Measurements from ENCODE around the gene ABCA9.
"Not testable (repeated sequence)": the region's sequence is repeated elsewhere in the genome, so short reads cannot be mapped to it uniquely, and the experiment has no call there.

ABCA9 gene, protein sequence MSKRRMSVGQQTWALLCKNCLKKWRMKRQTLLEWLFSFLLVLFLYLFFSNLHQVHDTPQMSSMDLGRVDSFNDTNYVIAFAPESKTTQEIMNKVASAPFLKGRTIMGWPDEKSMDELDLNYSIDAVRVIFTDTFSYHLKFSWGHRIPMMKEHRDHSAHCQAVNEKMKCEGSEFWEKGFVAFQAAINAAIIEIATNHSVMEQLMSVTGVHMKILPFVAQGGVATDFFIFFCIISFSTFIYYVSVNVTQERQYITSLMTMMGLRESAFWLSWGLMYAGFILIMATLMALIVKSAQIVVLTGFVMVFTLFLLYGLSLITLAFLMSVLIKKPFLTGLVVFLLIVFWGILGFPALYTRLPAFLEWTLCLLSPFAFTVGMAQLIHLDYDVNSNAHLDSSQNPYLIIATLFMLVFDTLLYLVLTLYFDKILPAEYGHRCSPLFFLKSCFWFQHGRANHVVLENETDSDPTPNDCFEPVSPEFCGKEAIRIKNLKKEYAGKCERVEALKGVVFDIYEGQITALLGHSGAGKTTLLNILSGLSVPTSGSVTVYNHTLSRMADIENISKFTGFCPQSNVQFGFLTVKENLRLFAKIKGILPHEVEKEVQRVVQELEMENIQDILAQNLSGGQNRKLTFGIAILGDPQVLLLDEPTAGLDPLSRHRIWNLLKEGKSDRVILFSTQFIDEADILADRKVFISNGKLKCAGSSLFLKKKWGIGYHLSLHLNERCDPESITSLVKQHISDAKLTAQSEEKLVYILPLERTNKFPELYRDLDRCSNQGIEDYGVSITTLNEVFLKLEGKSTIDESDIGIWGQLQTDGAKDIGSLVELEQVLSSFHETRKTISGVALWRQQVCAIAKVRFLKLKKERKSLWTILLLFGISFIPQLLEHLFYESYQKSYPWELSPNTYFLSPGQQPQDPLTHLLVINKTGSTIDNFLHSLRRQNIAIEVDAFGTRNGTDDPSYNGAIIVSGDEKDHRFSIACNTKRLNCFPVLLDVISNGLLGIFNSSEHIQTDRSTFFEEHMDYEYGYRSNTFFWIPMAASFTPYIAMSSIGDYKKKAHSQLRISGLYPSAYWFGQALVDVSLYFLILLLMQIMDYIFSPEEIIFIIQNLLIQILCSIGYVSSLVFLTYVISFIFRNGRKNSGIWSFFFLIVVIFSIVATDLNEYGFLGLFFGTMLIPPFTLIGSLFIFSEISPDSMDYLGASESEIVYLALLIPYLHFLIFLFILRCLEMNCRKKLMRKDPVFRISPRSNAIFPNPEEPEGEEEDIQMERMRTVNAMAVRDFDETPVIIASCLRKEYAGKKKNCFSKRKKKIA (N-terminal part only)
- 0.09 to 0.30 reads per million in 2 experiments for total RNA-seq

DNA sequence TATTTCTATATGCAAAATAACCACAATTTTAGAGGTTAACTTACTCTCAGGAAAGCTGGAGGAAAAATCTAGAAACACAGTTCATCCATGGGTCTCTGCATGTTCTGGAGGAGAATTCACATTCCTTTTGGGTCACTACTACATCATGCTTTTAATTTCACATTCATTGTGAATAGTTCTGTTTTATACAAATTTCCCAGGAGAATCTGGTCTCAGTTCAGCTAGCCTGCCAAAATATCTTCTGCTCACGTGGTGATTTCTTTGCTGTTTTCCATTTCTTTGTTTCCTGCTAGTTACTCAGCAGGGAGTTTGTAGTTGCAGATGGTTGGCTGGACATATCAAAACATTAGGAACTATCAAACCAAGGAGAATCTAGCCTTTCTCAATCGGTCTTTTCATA, at the start of gene ABCA9:
ABCA9 (minus strand) TSS at position 106 of the 400 bp plus-strand sequence. CDS start 9,801 bp downstream, outside the sequence.
- DNase-seq (ENCODE audit: low read depth), result no peak

- DNase-seq (ENCODE audit: low read depth), result no peak
These were observed 45.4 kb upstream of the ABCA9 start for GRCh38 chr17:69105907-69106730.

- DNase-seq (ENCODE audit: low read depth), result no peak
These were observed 43.0 kb upstream of the ABCA9 start for GRCh38 chr17:69103557-69104233.

GRCh38 chr17:69098625-69099024, 37.9 kb upstream of the ABCA9 start:
- DNase-seq (ENCODE audit: low read depth), result no peak

GRCh38 chr17:69096541-69096940, 35.8 kb upstream of the ABCA9 start:
- no peak for DNase-seq (ENCODE audit: low read depth)

GRCh38 chr17:69093995-69094394, 33.3 kb upstream of the ABCA9 start:
- no peak for DNase-seq (ENCODE audit: low read depth)

GRCh38 chr17:69093279-69093789, 32.6 kb upstream of the ABCA9 start:
- no peak for DNase-seq (ENCODE audit: low read depth)

GRCh38 chr17:69090365-69090764, 29.6 kb upstream of the ABCA9 start:
- no peak for DNase-seq (ENCODE audit: low read depth)

DNA sequence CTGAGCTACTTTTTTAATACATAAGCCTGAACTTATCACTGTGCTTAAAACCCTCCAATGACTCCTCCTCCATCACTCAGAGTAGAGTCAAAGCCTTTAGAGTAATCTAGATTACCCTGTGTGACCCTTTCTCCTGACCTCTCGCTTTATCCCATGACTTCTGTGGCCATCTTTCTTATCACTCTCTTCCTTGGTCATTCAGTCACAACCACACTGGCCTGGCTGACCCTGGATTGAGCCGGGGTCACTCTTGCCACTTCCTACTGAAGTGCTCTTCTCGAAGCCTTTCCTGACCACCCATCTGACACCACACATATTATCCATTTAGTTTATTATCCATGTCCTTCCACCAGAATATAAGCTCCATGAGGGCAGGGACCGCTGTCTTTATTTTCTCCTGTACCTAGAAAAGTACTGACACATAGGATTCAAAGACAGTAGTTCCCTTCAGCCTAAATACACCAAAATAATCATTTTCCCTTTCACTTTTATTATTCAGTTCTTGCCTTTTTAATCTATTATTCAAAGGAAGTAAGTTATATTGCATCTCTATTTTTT, 28.0 kb upstream of the ABCA9 start:
- DNase-seq (ENCODE audit: low read depth), result no peak

DNA sequence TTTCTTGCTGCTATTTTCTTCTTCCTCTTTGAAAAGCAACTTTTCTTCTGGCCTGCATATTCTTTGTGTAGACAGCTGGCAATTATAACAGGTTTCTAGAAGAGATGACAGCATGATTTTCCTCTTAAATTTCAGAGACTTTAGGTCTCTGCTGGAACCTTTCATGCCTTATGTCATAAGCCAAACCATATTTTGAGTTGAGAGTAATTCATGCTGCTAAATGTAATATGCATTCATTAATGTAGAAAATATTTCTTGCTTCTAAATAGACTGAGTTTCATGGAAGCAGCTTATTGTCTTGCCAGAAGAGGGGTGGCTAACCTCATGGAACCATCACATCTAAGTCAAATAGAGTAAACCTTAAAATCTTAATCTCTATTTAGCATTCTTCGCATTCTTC, 25.9 kb upstream of the ABCA9 start:
- no peak for DNase-seq (ENCODE audit: low read depth)

GRCh38 chr17:69084911-69085310, 24.2 kb upstream of the ABCA9 start:
- no peak for DNase-seq (ENCODE audit: low read depth)

DNA sequence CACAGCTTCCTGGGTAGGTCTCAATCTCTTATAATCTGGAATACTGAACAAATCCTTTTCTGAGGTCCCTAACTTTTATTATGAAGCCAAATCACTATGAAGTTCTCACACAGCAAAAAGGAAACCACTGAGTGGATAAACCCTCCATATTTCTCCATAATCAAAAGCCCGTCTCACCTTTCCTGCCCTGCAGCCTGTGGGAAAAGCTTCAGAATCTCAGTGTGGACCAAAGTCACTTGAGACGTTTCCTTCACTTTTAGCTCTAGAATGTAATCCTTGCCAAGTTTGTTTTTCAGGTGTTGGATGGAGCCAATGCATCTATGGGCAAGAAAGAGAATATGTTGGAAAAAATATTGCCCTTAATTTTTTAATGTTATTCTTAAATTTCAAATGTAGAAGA, 22.0 kb upstream of the ABCA9 start:
- DNase-seq (ENCODE audit: low read depth), result no peak

- no peak for DNase-seq (ENCODE audit: low read depth)
These were observed 18.1 kb upstream of the ABCA9 start for GRCh38 chr17:69078864-69079263.

DNA sequence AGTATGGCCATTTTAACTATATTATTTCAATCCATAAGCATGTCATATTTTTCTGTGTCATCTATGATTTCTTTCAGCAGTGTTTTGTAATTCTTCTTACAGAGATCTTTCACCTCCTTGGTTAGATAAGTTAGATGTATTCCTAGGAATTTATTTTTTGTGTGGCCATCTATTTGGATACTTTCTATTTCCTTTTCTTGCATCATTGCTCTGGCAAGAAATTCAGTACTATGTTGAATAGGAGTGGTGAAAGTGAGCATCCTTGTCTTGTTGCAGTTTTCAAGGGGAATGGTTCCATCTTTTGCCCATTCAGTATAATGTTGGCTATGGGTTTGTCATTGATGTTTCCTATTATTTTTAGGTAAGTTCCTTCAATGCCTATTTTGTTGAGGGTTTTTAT, 15.1 kb upstream of the ABCA9 start:
- no peak for DNase-seq (ENCODE audit: low read depth)

GRCh38 chr17:69073392-69073791, 12.7 kb upstream of the ABCA9 start:
- DNase-seq (ENCODE audit: low read depth), result not testable (repeated sequence)

- DNase-seq (ENCODE audit: low read depth), result not testable (repeated sequence)
These were observed 12.1 kb upstream of the ABCA9 start for GRCh38 chr17:69072803-69073256.

DNA sequence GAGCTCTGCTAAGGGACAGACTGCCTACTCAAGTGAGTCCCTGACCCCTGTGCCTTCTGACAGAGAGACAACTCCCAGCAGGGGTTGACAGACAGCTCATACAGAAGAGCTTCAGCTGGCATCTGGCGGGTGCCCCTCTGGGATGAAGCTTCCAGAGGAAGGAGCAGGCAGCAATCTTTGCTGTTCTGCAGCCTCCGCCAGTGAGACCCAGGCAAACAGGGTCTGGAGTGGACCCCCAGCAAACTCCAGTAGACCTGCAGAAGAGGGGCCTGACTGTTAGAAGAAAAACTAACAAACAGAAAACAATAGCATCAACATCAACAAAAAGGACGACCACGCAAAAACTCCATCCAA, 10.5 kb upstream of the ABCA9 start:
- DNase-seq (ENCODE audit: low read depth), result not testable (repeated sequence)

DNA sequence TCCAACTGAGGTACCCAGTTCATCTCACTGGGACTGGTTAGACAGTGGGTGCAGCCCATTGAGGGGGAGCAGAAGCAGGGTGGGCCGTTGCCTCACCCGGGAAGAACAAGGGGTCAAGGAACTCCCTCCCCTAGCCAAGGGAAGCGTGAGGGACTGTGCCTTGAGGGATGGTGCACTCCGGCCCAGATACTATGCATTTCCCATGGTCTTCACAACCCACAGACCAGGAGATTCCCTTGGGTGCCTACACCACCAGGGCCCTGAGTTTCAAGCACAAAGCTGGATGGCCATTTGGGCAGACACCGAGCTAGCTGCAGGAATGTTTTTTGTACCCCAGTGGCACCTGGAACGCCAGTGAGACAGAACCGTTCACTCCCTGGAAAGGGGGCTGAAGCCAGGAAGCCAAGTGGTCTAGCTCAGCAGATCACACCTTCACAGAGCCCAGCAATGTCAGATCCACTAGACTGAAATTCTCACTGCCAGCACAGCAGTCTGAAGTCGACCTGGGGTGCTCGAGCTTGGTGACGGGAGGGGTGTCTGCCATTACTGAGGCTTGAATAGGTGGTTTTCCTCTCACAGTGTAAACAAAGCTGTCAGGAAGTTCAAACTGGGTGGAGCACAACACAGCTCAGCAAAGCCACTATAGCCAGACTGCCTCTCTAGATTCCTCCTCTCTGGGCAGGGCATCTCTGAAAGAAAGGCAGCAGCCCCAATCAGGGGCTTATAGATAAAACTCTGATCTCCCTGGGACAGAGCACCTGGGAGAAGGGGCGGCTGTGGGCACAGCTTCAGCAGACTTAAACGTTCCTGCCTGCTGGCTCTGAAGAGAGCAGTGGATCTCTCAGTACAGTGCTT, 9.9 kb upstream of the ABCA9 start:
- not testable (repeated sequence) for DNase-seq (ENCODE audit: low read depth)

GRCh38 chr17:69069226-69069750, 8.6 kb upstream of the ABCA9 start:
- no peak for DNase-seq (ENCODE audit: low read depth)

Measured in T follicular helper cell (primary cell).